Panc1 (cell line): ENCODE measurements around the gene SORD. TPM values are rescaled to one million over a fixed set of nuclear protein-coding genes. Genes with fewer than 3 reads are reported as not detected.
"Not testable (repeated sequence)": the region's sequence is repeated elsewhere in the genome, so short reads cannot be mapped to it uniquely, and the experiment has no call there.

ENCODE experiments used
- ATAC-seq: fragments of 200-7000 bp; cut with Tn5 transposase; 2 replicates; pipeline ENCODE4 v1.9.1; 2020; ENCODE audit warnings: mild to moderate bottlenecking, moderate library complexity
- BruUV-seq: library from RNA; stranded (reverse); fragments of 400-500 nt; replicated peaks from 2 replicates; lab custom pipeline; 2021; lab: Mats Ljungman, UMichigan
- CTCF ChIA-PET: fragments of 300-600 bp; sonication (Branson Sonifier 250); formaldehyde crosslinking; loops from one replicate; lab custom pipeline; 2022; ENCODE audit warnings: antibody characterized with exemption; lab: Charles Lee
- POLR2A ChIA-PET: fragments of 300-600 bp; sonication (Branson Sonifier 250); formaldehyde crosslinking; loops from one replicate; lab custom pipeline; 2022; ENCODE audit warnings: antibody characterized with exemption; lab: Charles Lee
- DNase-seq: peaks from one replicate; pipeline ENCODE4 v3.0.0-alpha.2; 2010; ENCODE audit warnings: low read depth, low spot score
- H3K27ac ChIP-seq: 2 replicates; pipeline ENCODE4 v1.5.1; 2011; ENCODE audit warnings: mild to moderate bottlenecking, low read length, inconsistent platforms
- H3K27me3 ChIP-seq: fragments of 200-500 bp; sonication (Bioruptor generic); 2 replicates; pipeline ENCODE4 v1.6.0; 2014; ENCODE audit warnings: low read length, inconsistent platforms; ENCODE audit not compliant: control insufficient read depth, insufficient read depth
- H3K36me3 ChIP-seq: fragments of 200-500 bp; sonication (Bioruptor generic); 2 replicates; pipeline ENCODE4 v1.5.1; 2014; ENCODE audit warnings: inconsistent platforms, mild to moderate bottlenecking, low read length, moderate library complexity; ENCODE audit not compliant: control insufficient read depth, insufficient read depth
- H3K4me1 ChIP-seq: 2 replicates; pipeline ENCODE4 v1.5.1; 2011; ENCODE audit warnings: inconsistent platforms, mild to moderate bottlenecking, low read length, moderate library complexity; ENCODE audit not compliant: control insufficient read depth, insufficient read depth
- H3K4me3 ChIP-seq, 2 experiments: 2 replicates each; pipeline ENCODE4 v1.5.1; 2011 to 2012; ENCODE audit warnings: low read depth in 2 of 2, low read length in 2 of 2, mild to moderate bottlenecking in 2 of 2, inconsistent platforms in 1 of 2, moderate library complexity in 1 of 2
- H3K9me3 ChIP-seq: fragments of 200-500 bp; sonication (Bioruptor generic); 2 replicates; pipeline ENCODE4 v1.5.1; 2014; ENCODE audit warnings: low read depth, mild to moderate bottlenecking, inconsistent platforms, low read length, moderate library complexity; ENCODE audit not compliant: control insufficient read depth, insufficient read depth
- POLR2AphosphoS5 ChIP-seq: IDR thresholded peaks from 2 replicates; pipeline ENCODE4 v1.6.1; 2012; ENCODE audit warnings: mild to moderate bottlenecking, low read depth, low read length, moderate library complexity
- SIN3A ChIP-seq: IDR thresholded peaks from 2 replicates; pipeline ENCODE4 v1.6.1; 2012; ENCODE audit warnings: low read depth, mild to moderate bottlenecking, low read length, moderate library complexity, borderline replicate concordance; ENCODE audit not compliant: insufficient read depth
- TCF7L2 ChIP-seq: IDR thresholded peaks from 2 replicates; pipeline ENCODE4 v1.6.1; 2011; ENCODE audit warnings: mild to moderate bottlenecking, low read depth, low read length, inconsistent platforms
- in situ Hi-C: cut with HindIII; loops from 2 replicates; pipeline ENCODE4 v1.10.0; 2016; ENCODE audit warnings: low sequenced_read_pairs, low pct_unique_long_range_greater_than_20kb
- intact Hi-C: fragments of 100-400 bp; cut with micrococcal nuclease; formaldehyde crosslinking; loops from one replicate; pipeline ENCODE4 v1.10.0; 2022; ENCODE audit not compliant: unreplicated experiment
- total RNA-seq: library from RNA; stranded (reverse); gene quantifications from one replicate; pipeline ENCODE4 v1.2.1, GENCODE V29; 2021; ENCODE audit not compliant: unreplicated experiment
- TF ChIP-seq, protein P1 (sequence below): fragments of 450-650 bp; IDR thresholded peaks from 2 replicates; pipeline ENCODE4 v1.5.1; 2017; ENCODE audit warnings: mild to moderate bottlenecking
- TF ChIP-seq, protein P2 (sequence below), 2 experiments: IDR thresholded peaks; 2 replicates each; pipeline ENCODE4 v1.6.1; 2011 to 2012; ENCODE audit warnings: low read depth in 2 of 2, control low read depth in 1 of 2, low read length in 1 of 2, mild to moderate bottlenecking in 1 of 2, moderate library complexity in 1 of 2; ENCODE audit not compliant: insufficient read depth in 1 of 2

Gene SORD
- total RNA-seq, 1 experiment from 2014 or later = 34.0 TPM

DNA sequence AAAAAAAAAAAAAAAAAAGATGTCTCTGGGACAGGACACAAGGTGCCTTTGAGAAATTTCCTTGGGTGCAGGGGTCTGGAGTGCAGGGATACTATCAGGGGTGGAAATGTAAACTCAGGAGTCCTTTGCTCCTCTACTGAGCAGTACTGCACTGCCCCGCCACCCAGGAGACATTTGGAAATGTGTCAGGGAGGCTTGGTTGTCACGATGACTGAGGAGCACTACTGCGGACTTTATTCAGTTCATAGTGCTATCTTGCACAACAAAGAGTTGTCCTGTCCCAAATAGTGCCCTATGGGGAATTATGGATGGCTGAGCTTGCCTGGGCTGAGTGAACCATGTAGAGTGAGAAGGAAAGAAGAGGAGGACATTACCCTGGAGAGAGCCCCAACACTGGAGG lies 2.6 kb downstream of the SORD start:
- H3K4me3 ChIP-seq, ATAC-seq, BruUV-seq, H3K27me3 ChIP-seq, H3K36me3 ChIP-seq, H3K27ac ChIP-seq, in situ Hi-C loops, H3K9me3 ChIP-seq, intact Hi-C loops, H3K4me1 ChIP-seq, DNase-seq, CTCF ChIA-PET: not testable (repeated sequence)
- POLR2A ChIA-PET = interaction anchor here (0.6 kb wide), 2 partner anchors 141 to 1535 kb away, joined by 3 to 4 read pairs; no protein-coding TSS in a partner anchor

DNA sequence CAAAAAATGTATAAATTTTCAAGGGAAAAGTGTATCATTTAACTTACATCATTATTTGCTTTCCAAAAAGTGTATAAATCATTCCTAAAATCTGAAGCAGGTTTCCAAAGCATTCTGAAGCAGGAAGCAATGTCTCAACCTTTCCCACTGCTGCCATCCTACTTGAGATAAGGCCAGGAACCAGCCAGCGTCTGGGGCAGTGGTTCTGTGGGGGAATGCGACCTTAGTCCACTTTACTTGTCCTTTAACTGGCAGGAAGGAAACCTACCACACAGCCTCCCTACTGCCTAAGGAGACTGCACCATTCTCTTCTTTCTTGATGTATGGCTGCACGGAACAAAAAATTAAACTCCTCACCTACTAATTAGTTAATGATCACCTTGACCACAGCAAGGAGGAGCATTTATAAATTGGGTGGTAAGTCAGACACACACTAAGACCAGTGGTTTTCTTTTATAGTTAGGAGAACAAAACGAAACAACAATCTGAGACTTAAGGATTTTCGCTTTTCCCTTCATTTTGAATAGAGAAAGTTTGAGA lies 3.7 kb downstream of the SORD start:
- ChIA-PET CTCF (no interaction called here), POLR2A (no interaction called here)
- no peaks in the 10 kb centered on the region for H3K9me3 ChIP-seq
- DNase-seq (no peak), ATAC-seq (no peak)
- no peak overlapping the region for H3K27ac ChIP-seq
- H3K4me3 ChIP-seq = no peak overlapping the region
- TF ChIP-seq, protein P1, sequence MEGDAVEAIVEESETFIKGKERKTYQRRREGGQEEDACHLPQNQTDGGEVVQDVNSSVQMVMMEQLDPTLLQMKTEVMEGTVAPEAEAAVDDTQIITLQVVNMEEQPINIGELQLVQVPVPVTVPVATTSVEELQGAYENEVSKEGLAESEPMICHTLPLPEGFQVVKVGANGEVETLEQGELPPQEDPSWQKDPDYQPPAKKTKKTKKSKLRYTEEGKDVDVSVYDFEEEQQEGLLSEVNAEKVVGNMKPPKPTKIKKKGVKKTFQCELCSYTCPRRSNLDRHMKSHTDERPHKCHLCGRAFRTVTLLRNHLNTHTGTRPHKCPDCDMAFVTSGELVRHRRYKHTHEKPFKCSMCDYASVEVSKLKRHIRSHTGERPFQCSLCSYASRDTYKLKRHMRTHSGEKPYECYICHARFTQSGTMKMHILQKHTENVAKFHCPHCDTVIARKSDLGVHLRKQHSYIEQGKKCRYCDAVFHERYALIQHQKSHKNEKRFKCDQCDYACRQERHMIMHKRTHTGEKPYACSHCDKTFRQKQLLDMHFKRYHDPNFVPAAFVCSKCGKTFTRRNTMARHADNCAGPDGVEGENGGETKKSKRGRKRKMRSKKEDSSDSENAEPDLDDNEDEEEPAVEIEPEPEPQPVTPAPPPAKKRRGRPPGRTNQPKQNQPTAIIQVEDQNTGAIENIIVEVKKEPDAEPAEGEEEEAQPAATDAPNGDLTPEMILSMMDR = no peak
- TF ChIP-seq, protein P2, sequence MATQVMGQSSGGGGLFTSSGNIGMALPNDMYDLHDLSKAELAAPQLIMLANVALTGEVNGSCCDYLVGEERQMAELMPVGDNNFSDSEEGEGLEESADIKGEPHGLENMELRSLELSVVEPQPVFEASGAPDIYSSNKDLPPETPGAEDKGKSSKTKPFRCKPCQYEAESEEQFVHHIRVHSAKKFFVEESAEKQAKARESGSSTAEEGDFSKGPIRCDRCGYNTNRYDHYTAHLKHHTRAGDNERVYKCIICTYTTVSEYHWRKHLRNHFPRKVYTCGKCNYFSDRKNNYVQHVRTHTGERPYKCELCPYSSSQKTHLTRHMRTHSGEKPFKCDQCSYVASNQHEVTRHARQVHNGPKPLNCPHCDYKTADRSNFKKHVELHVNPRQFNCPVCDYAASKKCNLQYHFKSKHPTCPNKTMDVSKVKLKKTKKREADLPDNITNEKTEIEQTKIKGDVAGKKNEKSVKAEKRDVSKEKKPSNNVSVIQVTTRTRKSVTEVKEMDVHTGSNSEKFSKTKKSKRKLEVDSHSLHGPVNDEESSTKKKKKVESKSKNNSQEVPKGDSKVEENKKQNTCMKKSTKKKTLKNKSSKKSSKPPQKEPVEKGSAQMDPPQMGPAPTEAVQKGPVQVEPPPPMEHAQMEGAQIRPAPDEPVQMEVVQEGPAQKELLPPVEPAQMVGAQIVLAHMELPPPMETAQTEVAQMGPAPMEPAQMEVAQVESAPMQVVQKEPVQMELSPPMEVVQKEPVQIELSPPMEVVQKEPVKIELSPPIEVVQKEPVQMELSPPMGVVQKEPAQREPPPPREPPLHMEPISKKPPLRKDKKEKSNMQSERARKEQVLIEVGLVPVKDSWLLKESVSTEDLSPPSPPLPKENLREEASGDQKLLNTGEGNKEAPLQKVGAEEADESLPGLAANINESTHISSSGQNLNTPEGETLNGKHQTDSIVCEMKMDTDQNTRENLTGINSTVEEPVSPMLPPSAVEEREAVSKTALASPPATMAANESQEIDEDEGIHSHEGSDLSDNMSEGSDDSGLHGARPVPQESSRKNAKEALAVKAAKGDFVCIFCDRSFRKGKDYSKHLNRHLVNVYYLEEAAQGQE (IDR thresholded peaks at IDR 0.05; ENCODE audit: insufficient read depth in 1 of 2, low read depth in 2 of 2, low read length in 1 of 2) = no peak
- TF ChIP-seq TCF7L2 (no peak), POLR2AphosphoS5 (no peak), SIN3A (no peak)
- intact Hi-C loops = no loop called here
- no TSS peak for BruUV-seq
- H3K27me3 ChIP-seq = no peaks in the 10 kb centered on the region
- peaks cover 6% of the 10 kb centered on the region for H3K4me1 ChIP-seq
- in situ Hi-C loops = no loop called here
- no peaks in the 10 kb centered on the region; the same call in 1 of the 2 replicates for H3K36me3 ChIP-seq

DNA sequence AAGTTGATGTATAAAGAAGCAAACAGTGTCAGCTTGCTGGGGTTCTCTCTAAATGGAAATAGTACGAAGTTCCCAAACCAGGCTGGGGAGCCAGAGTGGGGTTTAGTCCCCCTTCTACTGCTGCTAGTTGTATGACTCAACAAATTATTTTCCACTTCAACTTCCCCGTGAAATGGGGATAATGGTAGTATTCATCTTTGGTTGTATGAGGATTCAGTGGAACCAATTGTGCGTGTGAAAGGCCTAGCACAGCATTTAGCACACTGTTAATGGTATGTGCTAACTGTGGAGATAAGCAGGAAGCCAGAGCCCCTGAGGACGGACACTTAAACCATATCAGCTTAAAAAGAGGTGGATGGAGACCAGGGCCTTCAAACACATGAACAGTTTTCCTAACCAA lies 4.2 kb downstream of the SORD start:
- ChIA-PET CTCF (no interaction called here), POLR2A (interaction anchor here (0.6 kb wide), 1 partner anchor 10 kb away, joined by 3 read pairs; no protein-coding TSS in a partner anchor)
- H3K27ac ChIP-seq = no peak overlapping the region
- no peaks in the 10 kb centered on the region for H3K9me3 ChIP-seq
- ATAC-seq (no peak), DNase-seq (no peak)
- no peaks in the 10 kb centered on the region; the same call in 1 of the 2 replicates for H3K36me3 ChIP-seq
- intact Hi-C loops = no loop called here
- BruUV-seq = no TSS peak
- in situ Hi-C loops = no loop called here
- no peak for TF ChIP-seq POLR2AphosphoS5
- TF ChIP-seq TCF7L2 = no peak
- no peak for TF ChIP-seq SIN3A
- TF ChIP-seq, protein P1 = no peak
- TF ChIP-seq, protein P2 (IDR thresholded peaks at IDR 0.05; ENCODE audit: insufficient read depth in 1 of 2, low read depth in 2 of 2, low read length in 1 of 2) = no peak
- no peaks in the 10 kb centered on the region for H3K27me3 ChIP-seq
- H3K4me3 ChIP-seq = no peak overlapping the region
- H3K4me1 ChIP-seq = peaks cover 6% of the 10 kb centered on the region
